Mucosa of descending colon (tissue), 3 donors: Measurements from ENCODE around the gene IL1RAPL2. TPM values are rescaled to one million over a fixed set of nuclear protein-coding genes. Genes with fewer than 3 reads are reported as not detected.

Experiments
- ATAC-seq: fragments of 200-7000 bp; cut with Tn5 transposase; one replicate; pipeline ENCODE4 v1.9.1; 2020; ENCODE audit warnings: mild to moderate bottlenecking, moderate library complexity
- DNase-seq, 3 donors: peaks; one replicate each; pipeline ENCODE4 v3.0.0-alpha.2; 2020
- H3K36me3 ChIP-seq: fragments of 200-600 bp; one replicate; pipeline ENCODE4 v1.8.0; 2021; ENCODE audit warnings: low read depth, mild to moderate bottlenecking
- H3K4me1 ChIP-seq: fragments of 200-600 bp; one replicate; pipeline ENCODE4 v1.8.0; 2021; ENCODE audit warnings: low read depth, mild to moderate bottlenecking
- H3K4me3 ChIP-seq: fragments of 200-600 bp; one replicate; pipeline ENCODE4 v1.8.0; 2021; ENCODE audit warnings: mild to moderate bottlenecking
- H3K9me3 ChIP-seq: fragments of 200-600 bp; one replicate; pipeline ENCODE4 v1.8.0; 2021; ENCODE audit warnings: mild to moderate bottlenecking
- CTCF ChIP-seq: fragments of 200-600 bp; IDR thresholded peaks from one replicate; pipeline ENCODE4 v1.8.0; 2022; ENCODE audit warnings: antibody characterized with exemption, mild to moderate bottlenecking
- intact Hi-C, 2 donors: fragments of 100-400 bp; cut with DNase I in 1 of 2; cut with micrococcal nuclease in 1 of 2; formaldehyde crosslinking; loops; one replicate each; pipeline versions ENCODE4 v1.11.0 to v1.11.1; 2022; cut with DNase I, micrococcal nuclease
- total RNA-seq, 3 donors: library from RNA; stranded (reverse); fragmentation: NEBNext Ultra II Directional in 2 of 3; extraction: Animal tissue kit (Norgen Biotek cat#: 25700) in 2 of 3; gene quantifications; one replicate each; pipeline versions ENCODE4 v1.2.1 to v1.2.4, GENCODE V29; 2021 to 2023
- donor health status: DM: no; HTN: no; CAD: no; lungs with moderate emphysema.
- donor health status: DM: no; HTN: no; CAD: no.
- donor health status: DM: no; HTN: yes; CAD: no.

Gene IL1RAPL2
- total RNA-seq, 3 donors from 2014 or later: 0.19 TPM; not detected in 2

GRCh38 chrX:105480646-105481310 lies 914.8 kb downstream of the IL1RAPL2 start:
- Histone ChIP-seq H3K4me3 (no peak overlapping the region), H3K9me3 (no peaks in the 10 kb centered on the region), H3K36me3 (no peaks in the 10 kb centered on the region), H3K4me1 (no peaks in the 10 kb centered on the region)
- ATAC-seq: no peak
- no peak for TF ChIP-seq CTCF
- DNase-seq: no peak
- intact Hi-C loops: no loop called here

- TF ChIP-seq CTCF: no peak
- H3K4me1 ChIP-seq: no peaks in the 10 kb centered on the region
- no peaks in the 10 kb centered on the region for H3K36me3 ChIP-seq
- no peak overlapping the region for H3K4me3 ChIP-seq
- DNase-seq: no peak
- no peak for ATAC-seq
- intact Hi-C loops: no loop called here
- no peaks in the 10 kb centered on the region for H3K9me3 ChIP-seq
Measured at GRCh38 chrX:105483011-105483410, 917.0 kb downstream of the IL1RAPL2 start.

GRCh38 chrX:105488716-105489115 lies 922.7 kb downstream of the IL1RAPL2 start:
- TF ChIP-seq CTCF: no peak
- DNase-seq: no peak
- ATAC-seq: no peak
- Histone ChIP-seq H3K36me3 (no peaks in the 10 kb centered on the region), H3K4me1 (no peaks in the 10 kb centered on the region), H3K4me3 (no peak overlapping the region), H3K9me3 (no peaks in the 10 kb centered on the region)
- intact Hi-C loops: no loop called here

- no peak overlapping the region for H3K4me3 ChIP-seq
- intact Hi-C loops: no loop called here
- no peak for ATAC-seq
- no peaks in the 10 kb centered on the region for H3K36me3 ChIP-seq
- DNase-seq: no peak
- no peaks in the 10 kb centered on the region for H3K9me3 ChIP-seq
- H3K4me1 ChIP-seq: no peaks in the 10 kb centered on the region
- TF ChIP-seq CTCF: no peak
Measured at GRCh38 chrX:105495376-105495775, 929.4 kb downstream of the IL1RAPL2 start.

- DNase-seq (no peak), ATAC-seq (no peak)
- no peak for TF ChIP-seq CTCF
- H3K4me3 ChIP-seq: no peak overlapping the region
- no peaks in the 10 kb centered on the region for H3K9me3 ChIP-seq
- H3K36me3 ChIP-seq: no peaks in the 10 kb centered on the region
- no peaks in the 10 kb centered on the region for H3K4me1 ChIP-seq
- intact Hi-C loops: no loop called here
Measured at GRCh38 chrX:105502336-105502735, 936.3 kb downstream of the IL1RAPL2 start.

GRCh38 chrX:105515561-105515960 lies 949.6 kb downstream of the IL1RAPL2 start:
- Histone ChIP-seq H3K4me1 (no peaks in the 10 kb centered on the region), H3K9me3 (no peaks in the 10 kb centered on the region), H3K36me3 (no peaks in the 10 kb centered on the region), H3K4me3 (no peak overlapping the region)
- TF ChIP-seq CTCF: no peak
- intact Hi-C loops: no loop called here
- ATAC-seq (no peak), DNase-seq (no peak)
